Measurements from ENCODE around the gene KSR2.
"Not testable (repeated sequence)": the region's sequence is repeated elsewhere in the genome, so short reads cannot be mapped to it uniquely, and the experiment has no call there.

DNA sequence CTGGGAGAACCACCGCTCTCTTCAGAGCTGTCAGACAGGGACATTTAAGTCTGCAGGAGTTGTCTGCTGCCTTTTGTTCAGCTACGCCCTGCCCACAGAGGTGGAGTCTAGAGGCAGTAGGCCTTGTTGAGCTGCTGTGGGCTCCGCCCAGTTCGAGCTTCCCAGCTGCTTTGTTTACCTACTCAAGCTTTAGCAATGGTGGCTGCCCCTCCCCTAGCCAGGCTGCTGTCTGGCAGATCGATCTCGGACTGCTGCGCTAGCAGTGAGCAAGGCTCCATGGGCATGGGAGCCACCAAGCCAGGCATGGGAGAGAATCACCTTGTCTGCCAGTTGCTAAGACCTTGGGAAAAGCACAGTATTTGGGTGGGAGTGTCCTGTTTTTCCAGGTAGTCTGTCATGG, 340.1 kb downstream of the KSR2 start:
- TF ChIP-seq, protein P1, sequence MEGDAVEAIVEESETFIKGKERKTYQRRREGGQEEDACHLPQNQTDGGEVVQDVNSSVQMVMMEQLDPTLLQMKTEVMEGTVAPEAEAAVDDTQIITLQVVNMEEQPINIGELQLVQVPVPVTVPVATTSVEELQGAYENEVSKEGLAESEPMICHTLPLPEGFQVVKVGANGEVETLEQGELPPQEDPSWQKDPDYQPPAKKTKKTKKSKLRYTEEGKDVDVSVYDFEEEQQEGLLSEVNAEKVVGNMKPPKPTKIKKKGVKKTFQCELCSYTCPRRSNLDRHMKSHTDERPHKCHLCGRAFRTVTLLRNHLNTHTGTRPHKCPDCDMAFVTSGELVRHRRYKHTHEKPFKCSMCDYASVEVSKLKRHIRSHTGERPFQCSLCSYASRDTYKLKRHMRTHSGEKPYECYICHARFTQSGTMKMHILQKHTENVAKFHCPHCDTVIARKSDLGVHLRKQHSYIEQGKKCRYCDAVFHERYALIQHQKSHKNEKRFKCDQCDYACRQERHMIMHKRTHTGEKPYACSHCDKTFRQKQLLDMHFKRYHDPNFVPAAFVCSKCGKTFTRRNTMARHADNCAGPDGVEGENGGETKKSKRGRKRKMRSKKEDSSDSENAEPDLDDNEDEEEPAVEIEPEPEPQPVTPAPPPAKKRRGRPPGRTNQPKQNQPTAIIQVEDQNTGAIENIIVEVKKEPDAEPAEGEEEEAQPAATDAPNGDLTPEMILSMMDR (IDR thresholded peaks at IDR 0.05; ENCODE audit: low read depth, low read length) = not testable (repeated sequence)
- TF ChIP-seq EZH2phosphoT487 (IDR thresholded peaks at IDR 0.05; ENCODE audit: low read depth) = not testable (repeated sequence)

Data from OCI-LY3 (cell line).